Left hindlimb (tissue), 1 donor: ENCODE results near the gene VEGFC.

Source experiments
- DNase-seq: peaks from one replicate; pipeline ENCODE4 v3.0.0-alpha.2; 2018

The VEGFC gene

GRCh38 chr4:176758731-176759130, 34.0 kb downstream of the VEGFC start:
- no peak for DNase-seq

- no peak for DNase-seq
These were observed 34.4 kb downstream of the VEGFC start for GRCh38 chr4:176758323-176758722.

GRCh38 chr4:176755613-176756012, 37.1 kb downstream of the VEGFC start:
- no peak for DNase-seq

- no peak for DNase-seq
These were observed 37.7 kb downstream of the VEGFC start for GRCh38 chr4:176755001-176755400.

- no peak for DNase-seq
These were observed 39.7 kb downstream of the VEGFC start for GRCh38 chr4:176753049-176753448.

- DNase-seq: no peak
These were observed 40.5 kb downstream of the VEGFC start for GRCh38 chr4:176752191-176752749.

GRCh38 chr4:176751061-176751460, 41.7 kb downstream of the VEGFC start:
- DNase-seq: no peak

- DNase-seq: no peak
These were observed 45.9 kb downstream of the VEGFC start for GRCh38 chr4:176746846-176747245.

- DNase-seq: no peak
These were observed 46.8 kb downstream of the VEGFC start for GRCh38 chr4:176745902-176746301.

GRCh38 chr4:176744091-176744490, 48.6 kb downstream of the VEGFC start:
- DNase-seq: no peak

GRCh38 chr4:176742211-176742610, 50.5 kb downstream of the VEGFC start:
- no peak for DNase-seq

- no peak for DNase-seq
These were observed 51.5 kb downstream of the VEGFC start for GRCh38 chr4:176741253-176741652.

GRCh38 chr4:176735300-176735699, 57.4 kb downstream of the VEGFC start:
- DNase-seq: no peak

GRCh38 chr4:176734461-176734860, 58.3 kb downstream of the VEGFC start:
- no peak for DNase-seq

- no peak for DNase-seq
These were observed 63.2 kb downstream of the VEGFC start for GRCh38 chr4:176729489-176729888.

GRCh38 chr4:176726803-176727202, 65.9 kb downstream of the VEGFC start:
- DNase-seq: no peak

GRCh38 chr4:176721459-176721858, 71.3 kb downstream of the VEGFC start:
- DNase-seq: no peak

- DNase-seq: no peak
These were observed 73.8 kb downstream of the VEGFC start for GRCh38 chr4:176718881-176719280.

GRCh38 chr4:176717237-176717636, 75.5 kb downstream of the VEGFC start:
- DNase-seq: no peak

GRCh38 chr4:176709417-176709816, 83.3 kb downstream of the VEGFC start:
- DNase-seq: no peak

GRCh38 chr4:176708771-176709311, 83.9 kb downstream of the VEGFC start:
- DNase-seq: no peak

GRCh38 chr4:176690716-176691115, 102.0 kb downstream of the VEGFC start:
- DNase-seq: no peak

GRCh38 chr4:176680668-176681180, 112.0 kb downstream of the VEGFC start:
- DNase-seq: no peak

GRCh38 chr4:176676901-176677300, 115.8 kb downstream of the VEGFC start:
- no peak for DNase-seq

GRCh38 chr4:176675810-176676209, 116.9 kb downstream of the VEGFC start:
- DNase-seq: no peak
